K562 (cell line): Measurements from ENCODE around the gene SERPINA6. TPM values are rescaled to one million over a fixed set of nuclear protein-coding genes. Genes with fewer than 3 reads are reported as not detected.

Experiments used
- ATAC-seq: fragments of 200-7000 bp; cut with Tn5 transposase; 3 replicates; pipeline ENCODE4 v1.9.1; 2020; ENCODE audit warnings: moderate library complexity
- BruUV-seq: library from RNA; stranded (reverse); fragments of 400-500 nt; replicated peaks from 2 replicates; lab custom pipeline; 2021; lab: Mats Ljungman, UMichigan
- CTCF ChIA-PET: fragments of 300-600 bp; formaldehyde crosslinking; extraction: SDS; loops from one replicate; lab custom pipeline; 2021; ENCODE audit warnings: low intra/inter-chr PET ratio; lab: Yijun Ruan, JAX
- POLR2A ChIA-PET: fragments of 300-600, 350-650 bp; sonication (Branson Sonifier 250); formaldehyde crosslinking; extraction: SDS; loops from one replicate; lab custom pipeline; 2021; ENCODE audit warnings: antibody characterized with exemption, inconsistent platforms; lab: Yijun Ruan, JAX
- DNase-seq, 4 experiments: peaks; one replicate each; pipeline versions ENCODE4 v3.0.0 to v3.0.0-alpha.2; 2011 to 2018; ENCODE audit warnings: low spot score in 3 of 4, mixed read lengths in 3 of 4; ENCODE audit errors: extremely low read depth in 1 of 4
- FAIRE-seq: peaks from 2 replicates; lab custom pipeline; 2011; peaks lifted over from hg19 to GRCh38; lab: Jason Lieb, UNC
- H2AFZ ChIP-seq: 2 replicates; pipeline ENCODE4 v1.6.0; 2011; ENCODE audit warnings: low read depth, low read length, control low read depth, inconsistent platforms
- H3K27ac ChIP-seq: fragments of 200-600 bp; 3 replicates; pipeline ENCODE4 v1.8.0; 2011; ENCODE audit warnings: low read depth, mild to moderate bottlenecking, control low read depth, inconsistent platforms, low read length, moderate library complexity, mixed read lengths; ENCODE audit errors: extremely low read depth
- H3K27me3 ChIP-seq, 2 experiments: fragments of 300-600 bp in 1 of 2; 2 replicates in 1 of 2; 3 replicates in 1 of 2; pipeline versions ENCODE4 v1.6.0 to v1.8.0; 2011; ENCODE audit warnings: inconsistent platforms in 2 of 2, low read length in 2 of 2, mild to moderate bottlenecking in 1 of 2, mixed read lengths in 1 of 2, moderate library complexity in 1 of 2; ENCODE audit not compliant: control insufficient read depth in 2 of 2, insufficient read depth in 2 of 2
- H3K36me3 ChIP-seq: fragments of 300-600 bp; 3 replicates; pipeline ENCODE4 v1.8.0; 2011; ENCODE audit warnings: mild to moderate bottlenecking, low read length, inconsistent platforms; ENCODE audit not compliant: control insufficient read depth, insufficient read depth
- H3K4me1 ChIP-seq, 2 experiments: fragments of 200-600 bp in 1 of 2; replicated peaks in 1 of 2; 2 replicates in 1 of 2; 3 replicates in 1 of 2; pipeline versions ENCODE4 v1.5.1 to v1.8.0; 2011; ENCODE audit warnings: inconsistent platforms in 2 of 2, low read length in 2 of 2, mild to moderate bottlenecking in 1 of 2, mixed read lengths in 1 of 2, moderate library complexity in 1 of 2; ENCODE audit not compliant: control insufficient read depth in 2 of 2, insufficient read depth in 2 of 2
- H3K4me2 ChIP-seq: 2 replicates; pipeline ENCODE4 v1.6.1; 2011; ENCODE audit warnings: low read length, control low read depth, inconsistent platforms, mixed read lengths; ENCODE audit not compliant: insufficient read depth
- H3K4me3 ChIP-seq: fragments of 200-600 bp; sonication (generic), shearing (Covaris generic); 2 replicates; pipeline ENCODE4 v1.5.1; 2016; ENCODE audit warnings: control low read depth, inconsistent platforms
- H3K79me2 ChIP-seq: fragments of 200-600 bp; 3 replicates; pipeline ENCODE4 v1.8.0; 2011; ENCODE audit warnings: low read length, inconsistent platforms; ENCODE audit not compliant: control insufficient read depth, insufficient read depth
- H3K9ac ChIP-seq, 2 experiments: 2 replicates each; pipeline versions ENCODE4 v1.6.0 to v1.6.1; 2011; ENCODE audit warnings: low read depth in 2 of 2, low read length in 2 of 2, control low read depth in 1 of 2, inconsistent platforms in 1 of 2, mild to moderate bottlenecking in 1 of 2, mixed read lengths in 1 of 2; ENCODE audit not compliant: insufficient read depth in 1 of 2
- H3K9me1 ChIP-seq: one replicate; pipeline ENCODE4 v1.6.0; 2011; ENCODE audit warnings: inconsistent platforms, mild to moderate bottlenecking, low read length, moderate library complexity; ENCODE audit not compliant: control insufficient read depth, insufficient read depth
- H3K9me3 ChIP-seq: replicated peaks from 2 replicates; pipeline ENCODE4 v1.5.1; 2011; ENCODE audit warnings: low read depth, low read length, inconsistent platforms; ENCODE audit not compliant: control insufficient read depth, insufficient read depth
- H4K20me1 ChIP-seq: replicated peaks from 2 replicates; pipeline ENCODE4 v1.6.1; 2011; ENCODE audit warnings: low read length, inconsistent platforms, mixed read lengths; ENCODE audit not compliant: control insufficient read depth, insufficient read depth
- FOXM1 ChIP-seq, 2 experiments: fragments of 450-650 bp in 1 of 2; sonication (generic) in 1 of 2; formaldehyde crosslinking in 1 of 2; IDR thresholded peaks; 2 replicates each; pipeline versions ENCODE4 v1.6.1 to v1.9.0; 2017 to 2022; ENCODE audit warnings: low read depth in 2 of 2, mild to moderate bottlenecking in 2 of 2, missing genetic modification reagents in 1 of 2, moderate library complexity in 1 of 2
- RFX5 ChIP-seq: IDR thresholded peaks from 2 replicates; pipeline ENCODE4 v1.6.1; 2011; ENCODE audit warnings: low read depth, mild to moderate bottlenecking, improper control_type of control experiment, low read length
- SMAD3 ChIP-seq: fragments of 450-650 bp; formaldehyde crosslinking; conservative IDR thresholded peaks from 2 replicates; pipeline ENCODE4 v1.4.0; 2020; ENCODE audit warnings: mild to moderate bottlenecking
- ZNF253 ChIP-seq: fragments of 250-450 bp; sonication (Bioruptor Pico); conservative IDR thresholded peaks from 2 replicates; pipeline ENCODE4 v1.6.1; 2021; ENCODE audit warnings: mild to moderate bottlenecking
- ZNF79 ChIP-seq: fragments of 250-450 bp; sonication (Bioruptor Pico); IDR thresholded peaks from 2 replicates; pipeline ENCODE4 v1.4.0; 2020; ENCODE audit warnings: low read depth, mild to moderate bottlenecking, moderate library complexity
- WGBS: fragments of 100-300 bp; shearing (Covaris generic); methylation state at CpG from one replicate; pipeline ENCODE4 v1.1.6; 2016; ENCODE audit warnings: low coverage, mixed read lengths; ENCODE audit not compliant: insufficient coverage; ENCODE audit errors: missing lambda C conversion rate; 5-methylcytosine and 5-hydroxymethylcytosine counted together
- in situ Hi-C: fragments of 300-500 bp; cut with MboI; formaldehyde crosslinking; loops from 4 replicates; pipeline ENCODE4 v1.15.0; 2018; ENCODE audit warnings: inconsistent platforms, mixed read lengths
- intact Hi-C: fragments of 100-400 bp; cut with micrococcal nuclease; formaldehyde crosslinking; loops from 2 replicates; pipeline ENCODE4 v1.14.2; 2022
- polyA plus RNA-seq, 8 experiments: library from polyadenylated mRNA; depleted of rRNA in 4 of 8; stranded (reverse) in 5 of 8; unstranded in 3 of 8; fragments of >200 nt; fragmentation: Nextera tagmentation in 2 of 8; fragmentation: Illumina TruSeq in 1 of 8; extraction: Ambion mirVana in 2 of 8; extraction: Trizol in 1 of 8; gene quantifications; 2 replicates each; pipeline versions ENCODE4 v1.2.1 to v1.2.3, GENCODE V29; 2011 to 2014; ENCODE audit warnings: inconsistent platforms in 1 of 8, missing spikeins in 1 of 8
- total RNA-seq, 7 experiments: library from RNA; depleted of rRNA in 6 of 7; stranded (reverse); fragments of >200 nt in 6 of 7; fragmentation: Illumina TruSeq in 2 of 7; extraction: Trizol in 2 of 7; gene quantifications; 2 replicates each; pipeline versions ENCODE4 v1.2.1 to v1.2.3, GENCODE V29; 2011 to 2021; ENCODE audit warnings: low replicate concordance in 1 of 7
- TF ChIP-seq, protein P1 (sequence below): fragments of 450-650 bp; conservative IDR thresholded peaks from 2 replicates; pipeline ENCODE4 v1.6.1; 2016; ENCODE audit warnings: missing genetic modification characterization, low read depth, mild to moderate bottlenecking, control low read depth, missing compliant biosample characterization
- TF ChIP-seq, protein P2 (sequence below): fragments of 450-650 bp; IDR thresholded peaks from 2 replicates; pipeline ENCODE4 v1.6.1; 2016; ENCODE audit warnings: low read depth
- TF ChIP-seq, protein P3 (sequence below): fragments of 250-450 bp; sonication (Bioruptor Pico); IDR thresholded peaks from 2 replicates; pipeline ENCODE4 v1.5.1; 2021; ENCODE audit warnings: mild to moderate bottlenecking

The SERPINA6 gene
- total and polyA plus RNA-seq, 9 of the 15 experiments (the other 6 are each of a cell fraction or from before 2014, with no cell fraction given), result not detected

DNA sequence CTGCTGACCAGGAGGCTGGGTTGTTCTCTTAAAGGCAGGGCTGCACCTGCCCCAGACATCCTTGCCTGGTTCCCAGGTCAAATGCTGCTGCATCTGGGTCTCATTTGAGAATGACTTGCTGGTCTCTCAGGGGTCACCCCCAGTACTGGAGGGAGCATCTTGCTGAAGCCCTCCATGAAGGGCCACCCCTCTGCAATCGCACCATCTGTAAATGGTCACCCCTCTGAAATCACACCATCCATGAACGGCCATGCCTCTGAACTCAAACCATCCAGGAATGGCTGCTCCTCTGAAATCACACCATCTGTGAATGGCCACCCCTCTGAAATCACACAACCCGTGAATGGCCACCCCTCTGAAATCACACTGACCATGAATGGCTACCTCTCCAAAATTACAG, 7.3 kb upstream of the SERPINA6 start (continued):
- TF ChIP-seq, protein P1, sequence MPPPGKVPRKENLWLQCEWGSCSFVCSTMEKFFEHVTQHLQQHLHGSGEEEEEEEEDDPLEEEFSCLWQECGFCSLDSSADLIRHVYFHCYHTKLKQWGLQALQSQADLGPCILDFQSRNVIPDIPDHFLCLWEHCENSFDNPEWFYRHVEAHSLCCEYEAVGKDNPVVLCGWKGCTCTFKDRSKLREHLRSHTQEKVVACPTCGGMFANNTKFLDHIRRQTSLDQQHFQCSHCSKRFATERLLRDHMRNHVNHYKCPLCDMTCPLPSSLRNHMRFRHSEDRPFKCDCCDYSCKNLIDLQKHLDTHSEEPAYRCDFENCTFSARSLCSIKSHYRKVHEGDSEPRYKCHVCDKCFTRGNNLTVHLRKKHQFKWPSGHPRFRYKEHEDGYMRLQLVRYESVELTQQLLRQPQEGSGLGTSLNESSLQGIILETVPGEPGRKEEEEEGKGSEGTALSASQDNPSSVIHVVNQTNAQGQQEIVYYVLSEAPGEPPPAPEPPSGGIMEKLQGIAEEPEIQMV (tag), result no peak

DNA sequence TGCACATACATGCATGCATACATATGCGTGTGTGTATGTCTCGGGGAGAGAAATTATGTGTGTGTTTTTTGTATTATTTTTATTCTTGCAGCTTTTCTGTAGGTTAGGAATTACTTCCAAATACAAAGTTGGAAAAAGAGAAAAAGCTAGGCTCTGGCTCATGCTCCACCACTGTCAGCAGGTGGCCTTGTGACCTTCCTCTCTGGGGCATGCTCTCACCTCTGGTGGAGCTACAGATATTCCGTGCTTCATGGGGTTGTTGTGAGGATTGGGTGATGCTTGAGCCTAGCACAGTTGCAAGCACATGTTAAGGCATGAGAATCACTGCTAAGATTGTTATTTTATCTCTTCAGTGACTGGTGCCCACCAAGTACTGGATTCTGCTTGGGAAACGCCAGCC, 6.7 kb upstream of the SERPINA6 start:
- DNase-seq (no peak), ATAC-seq (no peak), FAIRE-seq (no peak)
- H2AFZ ChIP-seq, result no peak overlapping the region
- H3K27ac ChIP-seq, result no peak overlapping the region
- H3K4me2 ChIP-seq, result no peak overlapping the region
- WGBS, result 2% methylated on average over 4 of the region's 4 CpGs
- ChIA-PET POLR2A (no interaction called here), CTCF (no interaction called here)
- no peaks in the 10 kb centered on the region for H3K36me3 ChIP-seq
- no peaks in the 10 kb centered on the region for H3K79me2 ChIP-seq
- H3K9ac ChIP-seq, result no peak overlapping the region
- no peaks in the 10 kb centered on the region for H3K9me3 ChIP-seq
- no peaks in the 10 kb centered on the region for H3K9me1 ChIP-seq
- H4K20me1 ChIP-seq, result no peaks in the 10 kb centered on the region
- H3K27me3 ChIP-seq, result no peaks in the 10 kb centered on the region
- H3K4me1 ChIP-seq, result no peaks in the 10 kb centered on the region
- intact Hi-C loops, result no loop called here
- BruUV-seq, result no TSS peak
- in situ Hi-C loops, result no loop called here
- H3K4me3 ChIP-seq, result no peak overlapping the region
- TF ChIP-seq RFX5 (no peak), SMAD3 (CRISPR knock-in tag) (no peak), FOXM1 (IDR thresholded peaks at IDR 0.05; ENCODE audit: low read depth) (no peak), FOXM1 (CRISPR knock-in tag; IDR thresholded peaks at IDR 0.05; ENCODE audit: low read depth) (no peak), ZNF79 (CRISPR knock-in tag) (no peak), ZNF253 (CRISPR knock-in tag) (no peak)
- TF ChIP-seq, protein P2, sequence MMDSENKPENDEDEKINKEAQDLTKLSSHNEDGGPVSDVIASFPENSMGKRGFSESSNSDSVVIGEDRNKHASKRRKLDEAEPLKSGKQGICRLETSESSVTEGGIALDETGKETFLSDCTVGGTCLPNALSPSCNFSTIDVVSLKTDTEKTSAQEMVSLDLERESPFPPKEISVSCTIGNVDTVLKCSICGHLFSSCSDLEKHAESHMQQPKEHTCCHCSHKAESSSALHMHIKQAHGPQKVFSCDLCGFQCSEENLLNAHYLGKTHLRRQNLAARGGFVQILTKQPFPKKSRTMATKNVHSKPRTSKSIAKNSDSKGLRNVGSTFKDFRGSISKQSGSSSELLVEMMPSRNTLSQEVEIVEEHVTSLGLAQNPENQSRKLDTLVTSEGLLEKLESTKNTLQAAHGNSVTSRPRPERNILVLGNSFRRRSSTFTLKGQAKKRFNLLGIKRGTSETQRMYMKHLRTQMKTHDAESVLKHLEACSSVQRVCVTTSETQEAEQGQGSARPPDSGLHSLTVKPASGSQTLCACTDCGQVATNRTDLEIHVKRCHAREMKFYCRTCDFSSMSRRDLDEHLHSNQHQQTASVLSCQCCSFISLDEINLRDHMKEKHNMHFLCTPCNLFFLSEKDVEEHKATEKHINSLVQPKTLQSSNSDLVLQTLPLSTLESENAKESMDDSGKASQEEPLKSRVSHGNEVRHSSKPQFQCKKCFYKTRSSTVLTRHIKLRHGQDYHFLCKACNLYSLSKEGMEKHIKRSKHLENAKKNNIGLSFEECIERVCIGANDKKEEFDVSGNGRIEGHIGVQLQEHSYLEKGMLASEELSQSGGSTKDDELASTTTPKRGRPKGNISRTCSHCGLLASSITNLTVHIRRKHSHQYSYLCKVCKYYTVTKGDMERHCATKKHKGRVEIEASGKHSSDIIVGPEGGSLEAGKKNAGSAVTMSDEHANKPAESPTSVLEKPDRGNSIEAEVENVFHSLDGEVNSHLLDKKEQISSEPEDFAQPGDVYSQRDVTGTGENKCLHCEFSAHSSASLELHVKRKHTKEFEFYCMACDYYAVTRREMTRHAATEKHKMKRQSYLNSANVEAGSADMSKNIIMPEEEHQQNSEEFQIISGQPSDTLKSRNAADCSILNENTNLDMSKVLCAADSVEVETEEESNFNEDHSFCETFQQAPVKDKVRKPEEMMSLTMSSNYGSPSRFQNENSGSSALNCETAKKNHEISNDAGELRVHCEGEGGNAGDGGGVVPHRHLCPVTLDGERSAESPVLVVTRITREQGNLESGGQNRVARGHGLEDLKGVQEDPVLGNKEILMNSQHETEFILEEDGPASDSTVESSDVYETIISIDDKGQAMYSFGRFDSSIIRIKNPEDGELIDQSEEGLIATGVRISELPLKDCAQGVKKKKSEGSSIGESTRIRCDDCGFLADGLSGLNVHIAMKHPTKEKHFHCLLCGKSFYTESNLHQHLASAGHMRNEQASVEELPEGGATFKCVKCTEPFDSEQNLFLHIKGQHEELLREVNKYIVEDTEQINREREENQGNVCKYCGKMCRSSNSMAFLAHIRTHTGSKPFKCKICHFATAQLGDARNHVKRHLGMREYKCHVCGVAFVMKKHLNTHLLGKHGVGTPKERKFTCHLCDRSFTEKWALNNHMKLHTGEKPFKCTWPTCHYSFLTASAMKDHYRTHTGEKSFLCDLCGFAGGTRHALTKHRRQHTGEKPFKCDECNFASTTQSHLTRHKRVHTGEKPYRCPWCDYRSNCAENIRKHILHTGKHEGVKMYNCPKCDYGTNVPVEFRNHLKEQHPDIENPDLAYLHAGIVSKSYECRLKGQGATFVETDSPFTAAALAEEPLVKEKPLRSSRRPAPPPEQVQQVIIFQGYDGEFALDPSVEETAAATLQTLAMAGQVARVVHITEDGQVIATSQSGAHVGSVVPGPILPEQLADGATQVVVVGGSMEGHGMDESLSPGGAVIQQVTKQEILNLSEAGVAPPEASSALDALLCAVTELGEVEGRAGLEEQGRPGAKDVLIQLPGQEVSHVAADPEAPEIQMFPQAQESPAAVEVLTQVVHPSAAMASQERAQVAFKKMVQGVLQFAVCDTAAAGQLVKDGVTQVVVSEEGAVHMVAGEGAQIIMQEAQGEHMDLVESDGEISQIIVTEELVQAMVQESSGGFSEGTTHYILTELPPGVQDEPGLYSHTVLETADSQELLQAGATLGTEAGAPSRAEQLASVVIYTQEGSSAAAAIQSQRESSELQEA, result no peak
- TF ChIP-seq, protein P3, sequence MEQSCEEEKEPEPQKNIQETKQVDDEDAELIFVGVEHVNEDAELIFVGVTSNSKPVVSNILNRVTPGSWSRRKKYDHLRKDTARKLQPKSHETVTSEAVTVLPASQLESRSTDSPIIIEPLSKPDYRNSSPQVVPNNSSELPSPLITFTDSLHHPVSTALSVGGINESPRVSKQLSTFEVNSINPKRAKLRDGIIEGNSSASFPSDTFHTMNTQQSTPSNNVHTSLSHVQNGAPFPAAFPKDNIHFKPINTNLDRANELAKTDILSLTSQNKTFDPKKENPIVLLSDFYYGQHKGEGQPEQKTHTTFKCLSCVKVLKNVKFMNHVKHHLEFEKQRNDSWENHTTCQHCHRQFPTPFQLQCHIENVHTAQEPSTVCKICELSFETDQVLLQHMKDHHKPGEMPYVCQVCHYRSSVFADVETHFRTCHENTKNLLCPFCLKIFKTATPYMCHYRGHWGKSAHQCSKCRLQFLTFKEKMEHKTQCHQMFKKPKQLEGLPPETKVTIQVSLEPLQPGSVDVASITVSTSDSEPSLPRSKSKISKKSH (CRISPR knock-in tag), result no peak
